ENCODE results near the gene MKLN1. TPM values are rescaled to one million over a fixed set of nuclear protein-coding genes. Genes with fewer than 3 reads are reported as not detected.

Gene MKLN1
- total RNA-seq, 1 experiment from 2014 or later, result 34.3 TPM

- Histone ChIP-seq H4K8ac (replicated peaks; ENCODE audit: insufficient read length, low read depth, low read length) (no peak overlapping the region), H3K18ac (ENCODE audit: insufficient read length, low read depth, low read length) (no peak overlapping the region)
- WGBS (ENCODE audit: extremely low coverage, insufficient read length, low lambda C conversion rate), result no CpG with 5 or more reads among the region's 2 CpGs
These were observed 75.6 kb downstream of the MKLN1 start for GRCh38 chr7:131403322-131403721.

More at GRCh38 chr7:131403322-131403721, 75.6 kb downstream of the MKLN1 start:
- Histone ChIP-seq H3K79me2 (ENCODE audit: insufficient read depth, low read length) (no peaks in the 10 kb centered on the region), H2BK20ac (ENCODE audit: low read depth, low read length, poor library complexity, severe bottlenecking) (no peak overlapping the region), H3K4me1 (ENCODE audit: insufficient read depth, low read length) (no peaks in the 10 kb centered on the region), H3K79me1 (ENCODE audit: insufficient read depth, low read depth, low read length, poor library complexity, severe bottlenecking) (no peaks in the 10 kb centered on the region), H3K9ac (ENCODE audit: extremely low read depth, insufficient read length, low read length) (no peak overlapping the region), H3K23ac (ENCODE audit: insufficient read length, low read depth, low read length) (no peak overlapping the region), H3K4ac (ENCODE audit: low read depth, low read length) (no peak overlapping the region), H2AK5ac (ENCODE audit: insufficient read length, low read length) (no peak overlapping the region), H3K23me2 (ENCODE audit: insufficient read length, low read depth, low read length, poor library complexity, severe bottlenecking) (no peaks in the 10 kb centered on the region), H3K4me2 (ENCODE audit: insufficient read depth, insufficient read length, low read length) (no peak overlapping the region), H2AFZ (ENCODE audit: low read length) (no peak overlapping the region), H3K56ac (ENCODE audit: insufficient read length, low read depth, low read length) (no peak overlapping the region), H4K20me1 (ENCODE audit: control insufficient read depth, insufficient read depth, insufficient read length) (no peaks in the 10 kb centered on the region), H3T11ph (ENCODE audit: low read length) (no peak overlapping the region), H2BK12ac (ENCODE audit: insufficient read length, low read depth, low read length) (no peak overlapping the region), H3K14ac (ENCODE audit: insufficient read depth, low read length) (no peak overlapping the region), H4K5ac (ENCODE audit: insufficient read length, low read depth, low read length) (no peak overlapping the region), H2BK120ac (ENCODE audit: low read depth, low read length, poor library complexity, severe bottlenecking) (no peak overlapping the region), H2BK5ac (ENCODE audit: insufficient read length, low read length) (no peak overlapping the region), H3K27ac (ENCODE audit: insufficient read length, low read depth, low read length) (no peak overlapping the region), H2BK15ac (ENCODE audit: low read depth, low read length) (no peak overlapping the region), H4K91ac (ENCODE audit: insufficient read length, low read depth, low read length) (no peak overlapping the region), H3K27me3 (ENCODE audit: insufficient read depth, low read length) (no peaks in the 10 kb centered on the region), H3K9me3 (ENCODE audit: control insufficient read depth, low read depth, low read length) (no peaks in the 10 kb centered on the region)
- no peaks in the 10 kb centered on the region for H3K27me3 Mint-ChIP-seq (ENCODE audit: low read depth)
- no peak overlapping the region for H3K27ac Mint-ChIP-seq
- no peak overlapping the region for H3K4me3 Mint-ChIP-seq
- no peak for TF ChIP-seq CTCF (conservative IDR thresholded peaks at IDR 0.05)
- no peak for DNase-seq
- H3K36me3 Mint-ChIP-seq (ENCODE audit: insufficient read depth in 1 of 3, low read depth in 3 of 3), result peaks cover 33 to 48% (median 46%) of the 10 kb centered on the region in 3 experiments
- peaks cover 16 to 17% of the 10 kb centered on the region in 2 experiments; a peak in 3 of 4 replicates for H3K4me1 Mint-ChIP-seq
- peaks cover 19 to 23% of the 10 kb centered on the region in 2 experiments for H3K9me3 Mint-ChIP-seq
